PC-3 (cell line): ENCODE results near the gene ATP23.

ENCODE experiments used
- CTCF ChIP-seq: fragments of 300-600 bp; sonication (generic); conservative IDR thresholded peaks from 2 replicates; pipeline ENCODE4 v1.5.1; 2017; ENCODE audit warnings: antibody characterized with exemption, low read depth, mild to moderate bottlenecking, low read length
- EZH2 ChIP-seq: fragments of 300-600 bp; sonication (generic); IDR thresholded peaks from one replicate; pipeline ENCODE4 v1.6.1; 2017; ENCODE audit warnings: antibody characterized with exemption, mild to moderate bottlenecking, low read length; ENCODE audit not compliant: unreplicated experiment
- EZH2phosphoT487 ChIP-seq: fragments of 300-600 bp; sonication (generic); IDR thresholded peaks from 2 replicates; pipeline ENCODE4 v1.6.1; 2018; ENCODE audit warnings: mild to moderate bottlenecking, antibody characterized with exemption, low read length, borderline replicate concordance

DNA sequence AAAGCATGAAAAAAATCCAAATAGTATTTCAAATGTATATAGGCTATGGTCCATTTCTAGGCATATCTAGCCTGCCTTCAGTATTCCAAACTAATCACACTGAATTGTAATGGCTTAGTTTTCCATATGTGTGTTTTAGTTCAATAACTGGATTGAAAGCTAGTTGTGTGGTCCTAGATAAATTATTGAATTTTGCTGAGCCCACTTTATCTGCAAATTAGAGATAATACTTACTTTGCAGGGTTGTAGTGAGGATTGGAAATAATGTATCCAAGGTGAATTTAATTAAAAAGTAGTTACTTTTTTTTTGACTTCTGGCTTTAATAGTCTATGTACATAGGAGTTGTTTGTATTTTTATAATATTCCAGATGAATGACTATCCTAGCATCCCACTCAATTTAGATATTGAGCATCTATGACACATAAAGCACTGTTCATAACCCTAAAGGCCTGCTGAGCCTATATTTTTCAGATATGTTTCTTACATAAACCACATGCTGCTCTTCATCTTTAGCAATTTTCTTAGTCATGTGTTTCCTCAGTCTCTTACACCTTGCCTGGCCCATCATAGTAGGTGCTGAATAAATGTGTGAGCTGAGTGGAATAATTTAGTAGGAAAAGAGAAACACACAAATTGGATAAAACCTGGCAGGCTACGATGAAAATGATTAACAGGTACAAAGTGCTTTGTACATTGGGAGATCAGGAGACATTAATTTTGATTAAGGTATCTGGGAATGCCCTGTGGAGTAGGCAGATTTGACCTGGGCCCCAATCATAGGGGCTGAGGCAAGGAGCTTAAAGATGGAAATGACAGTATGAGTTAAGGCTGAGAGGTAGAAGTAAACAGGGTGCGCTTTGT lies 1.1 kb upstream of the ATP23 start:
- no peak for TF ChIP-seq CTCF
- TF ChIP-seq EZH2: no peak
- no peak for TF ChIP-seq EZH2phosphoT487
